Superior temporal gyrus (tissue), 1 donor: ENCODE results near the gene ZSCAN5A.
"Not testable (repeated sequence)": the region's sequence is repeated elsewhere in the genome, so short reads cannot be mapped to it uniquely, and the experiment has no call there.

ENCODE experiments used
- DNase-seq: peaks from one replicate; pipeline ENCODE4 v3.0.0-alpha.2; 2016; ENCODE audit errors: extremely low spot score

The ZSCAN5A gene, protein sequence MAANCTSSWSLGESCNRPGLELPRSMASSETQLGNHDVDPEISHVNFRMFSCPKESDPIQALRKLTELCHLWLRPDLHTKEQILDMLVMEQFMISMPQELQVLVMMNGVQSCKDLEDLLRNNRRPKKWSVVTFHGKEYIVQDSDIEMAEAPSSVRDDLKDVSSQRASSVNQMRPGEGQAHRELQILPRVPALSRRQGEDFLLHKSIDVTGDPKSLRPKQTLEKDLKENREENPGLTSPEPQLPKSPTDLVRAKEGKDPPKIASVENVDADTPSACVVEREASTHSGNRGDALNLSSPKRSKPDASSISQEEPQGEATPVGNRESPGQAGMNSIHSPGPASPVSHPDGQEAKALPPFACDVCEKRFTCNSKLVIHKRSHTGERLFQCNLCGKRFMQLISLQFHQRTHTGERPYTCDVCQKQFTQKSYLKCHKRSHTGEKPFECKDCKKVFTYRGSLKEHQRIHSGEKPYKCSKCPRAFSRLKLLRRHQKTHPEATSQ

DNA sequence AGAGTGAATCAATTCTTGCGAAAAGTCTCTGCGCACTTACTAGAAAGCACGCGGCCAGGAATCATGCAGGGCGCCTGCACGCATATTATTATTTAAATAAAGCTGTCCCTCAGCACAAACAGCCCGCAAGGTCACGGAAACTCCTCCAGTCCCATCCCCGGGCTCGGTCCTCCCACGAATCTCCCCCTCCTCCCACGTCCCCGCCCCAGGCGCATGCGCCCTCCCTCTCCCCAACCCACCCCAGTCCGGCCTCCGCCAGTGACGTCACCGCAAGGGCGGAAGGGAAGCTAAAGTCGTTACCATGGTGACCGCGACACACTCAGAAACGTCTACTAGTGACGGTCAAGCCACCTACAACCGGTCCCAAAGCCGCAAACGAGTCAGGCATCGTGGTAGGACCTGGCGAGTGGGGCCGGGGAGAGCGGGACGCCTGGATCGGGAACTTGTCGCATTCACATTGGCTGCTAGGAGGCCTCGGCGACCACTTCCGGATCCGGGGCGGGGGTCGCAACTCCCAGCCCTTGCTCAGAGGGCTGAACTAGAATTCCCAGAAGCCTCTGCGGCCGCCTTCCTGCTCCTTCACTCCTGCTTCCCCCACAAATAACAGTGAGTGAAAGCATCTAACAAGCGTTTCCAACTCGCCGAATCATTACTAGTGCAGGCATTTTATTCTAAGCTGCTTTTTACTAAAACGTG lies at the start of gene ZSCAN5A:
Gene ZSCAN5A, minus strand, starts transcription at position 459 of the 696 bp plus-strand sequence. CDS start 89,793 bp downstream, outside the sequence.
- DNase-seq: peak; percentile 98

DNA sequence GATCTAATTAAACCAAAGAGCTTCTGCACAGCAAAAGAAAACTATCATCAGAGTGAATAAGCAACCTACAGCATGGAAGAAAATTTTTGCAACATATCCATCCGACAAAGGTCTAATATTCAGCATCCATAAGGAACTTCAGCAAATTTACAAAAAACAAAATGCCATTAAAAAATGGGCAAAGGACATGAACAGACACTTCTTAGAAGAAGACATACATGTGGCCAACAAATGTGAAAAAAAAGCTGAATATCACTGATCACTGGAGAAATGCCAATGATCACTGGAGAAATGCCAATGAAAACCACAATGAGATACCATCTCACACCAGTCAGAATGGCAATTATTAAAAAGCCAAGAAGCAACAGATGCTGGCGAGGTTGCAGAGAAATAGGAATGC lies 46.2 kb upstream of the ZSCAN5A start:
- no peak for DNase-seq

DNA sequence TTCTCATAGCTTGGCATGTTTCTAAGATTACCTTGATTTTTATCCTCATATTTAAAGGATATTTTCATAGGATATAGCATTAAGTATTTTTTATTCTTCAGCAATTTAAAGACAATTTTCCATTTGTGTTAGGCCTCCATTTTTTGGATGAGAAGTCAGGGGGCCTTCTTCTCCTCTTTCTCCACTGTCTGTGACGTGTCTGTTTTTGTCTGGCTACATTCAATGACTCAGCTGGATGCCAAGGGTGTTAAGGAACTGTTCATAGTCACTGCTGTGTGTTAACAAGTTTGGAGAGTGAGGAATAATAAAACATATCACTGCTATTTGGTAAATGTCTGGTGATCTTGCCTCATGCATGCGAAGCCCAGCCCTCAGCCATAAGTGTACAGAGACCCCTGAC lies 42.3 kb upstream of the ZSCAN5A start:
- DNase-seq: no peak

GRCh38 chr19:56355517-56355916 lies 40.9 kb upstream of the ZSCAN5A start:
- DNase-seq: no peak

DNA sequence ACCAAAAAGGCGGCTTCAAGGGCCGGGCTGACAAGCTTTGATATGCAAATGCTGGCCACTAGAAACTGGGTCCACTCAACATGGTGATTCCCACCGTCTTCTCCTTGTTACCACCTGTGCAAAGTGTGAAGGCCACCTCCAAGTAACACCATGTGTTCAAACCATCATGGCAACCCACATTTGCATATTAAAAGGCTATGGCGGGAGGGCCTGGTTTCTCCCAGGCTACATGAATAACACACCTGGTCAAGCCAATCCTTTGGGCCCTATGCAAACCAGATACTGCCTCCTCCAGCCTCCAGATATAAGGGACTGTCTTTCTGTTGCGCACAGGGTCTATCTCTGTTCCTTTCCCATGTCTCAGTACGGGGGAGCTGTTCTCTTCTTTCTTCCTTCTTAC lies 36.6 kb upstream of the ZSCAN5A start:
- no peak for DNase-seq

DNA sequence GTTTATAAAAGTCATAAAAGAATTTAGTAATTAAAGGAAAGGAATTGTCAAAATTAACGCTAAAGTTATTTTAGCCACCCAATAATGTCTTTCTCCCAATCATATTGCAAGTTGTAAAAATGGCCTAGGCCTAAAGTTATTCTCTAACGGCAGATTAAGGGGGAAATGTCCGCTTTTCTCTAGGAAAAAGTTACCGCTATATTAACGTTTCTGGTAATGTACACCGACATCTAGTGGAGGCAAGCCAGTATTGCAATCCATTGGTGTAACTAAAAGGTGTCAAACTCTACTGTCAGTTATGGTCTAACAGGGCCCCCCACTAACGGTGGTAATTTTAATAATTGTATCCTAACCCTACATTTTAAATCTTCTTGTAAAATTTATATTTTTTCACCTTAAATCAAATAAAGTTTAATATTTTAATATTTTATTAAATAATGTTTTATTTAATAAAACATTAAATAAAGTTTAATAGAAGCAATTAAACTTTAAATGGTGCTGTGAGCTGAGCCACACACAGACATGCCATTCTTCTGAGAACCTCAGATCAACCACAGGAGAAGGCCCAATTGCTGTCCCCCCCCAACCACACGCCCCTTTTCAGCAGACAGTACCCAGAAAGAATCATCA lies 35.9 kb upstream of the ZSCAN5A start:
- peak; percentile 18 for DNase-seq

DNA sequence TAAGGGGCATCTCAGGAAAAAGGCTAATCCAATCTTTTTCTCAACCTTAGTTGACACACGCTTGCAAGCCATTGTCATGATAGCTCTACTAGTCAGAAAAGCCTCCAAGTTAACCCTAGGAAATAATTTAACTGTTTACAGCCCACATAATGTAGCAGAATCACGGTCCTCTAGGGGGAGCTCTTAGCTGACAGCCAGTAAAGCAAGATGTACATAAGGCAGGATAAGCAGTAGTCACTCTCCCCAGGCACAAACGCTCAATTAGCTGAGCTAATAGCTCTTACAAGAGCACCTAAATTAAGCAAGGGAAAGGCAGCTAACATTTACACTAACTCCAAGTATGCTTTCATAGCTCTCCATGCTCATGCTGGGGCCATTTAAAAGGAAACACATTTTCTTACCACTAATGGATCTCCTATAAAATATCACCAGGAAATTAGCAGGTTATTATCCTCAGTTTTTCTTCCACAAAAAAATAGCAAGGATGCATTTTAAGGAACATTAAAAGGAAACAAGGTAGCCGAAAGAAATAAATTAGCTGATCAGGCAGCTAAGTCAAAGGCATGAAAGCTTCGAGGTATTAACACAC lies 33.7 kb upstream of the ZSCAN5A start:
- no peak for DNase-seq

DNA sequence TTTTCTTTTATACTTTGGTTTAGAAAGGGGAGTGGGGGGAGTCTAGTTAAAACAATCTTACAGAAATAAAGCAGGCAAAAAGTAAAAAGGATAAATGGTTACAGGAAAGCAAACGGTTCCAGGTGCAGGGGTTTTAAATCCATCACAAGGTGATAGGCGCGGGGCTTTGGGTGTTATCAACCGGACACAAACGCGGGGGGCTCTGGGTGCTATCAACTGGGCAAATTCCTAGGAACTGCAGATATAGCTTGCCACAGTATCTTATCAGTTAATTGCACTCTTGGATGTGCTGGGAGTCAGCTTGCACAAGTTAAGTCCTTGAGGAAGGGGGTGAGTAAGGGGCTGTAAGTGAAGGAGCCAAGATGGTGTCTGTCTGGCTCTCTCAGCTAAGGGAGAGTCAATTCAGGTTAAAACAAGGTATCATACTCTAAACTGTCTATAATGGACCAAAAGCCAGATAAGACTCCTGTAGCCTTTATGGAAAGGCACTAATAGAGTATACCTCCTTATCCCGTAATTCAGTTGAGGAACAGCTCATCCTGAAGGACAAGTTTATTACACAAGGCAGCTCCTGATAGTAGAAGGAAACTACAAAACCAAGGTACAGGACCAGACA lies 32.6 kb upstream of the ZSCAN5A start:
- DNase-seq: no peak

DNA sequence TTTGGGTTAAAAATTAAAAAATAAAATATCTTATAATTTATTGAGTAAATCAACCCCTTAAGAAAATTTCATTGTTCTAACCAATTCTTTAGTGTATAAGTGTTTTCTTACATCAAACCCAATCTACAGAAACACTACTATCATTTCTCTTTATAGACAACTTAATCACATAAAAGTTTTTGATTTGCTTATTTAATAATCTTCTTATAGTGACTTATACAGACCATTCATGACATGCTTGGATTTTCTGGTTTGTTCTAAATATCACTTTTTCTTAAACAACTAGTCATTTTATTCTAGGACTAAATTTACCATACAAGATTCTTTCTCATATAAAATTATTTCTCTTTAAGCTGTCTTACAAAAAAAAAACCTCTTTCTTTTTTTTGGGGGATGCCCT lies 27.3 kb upstream of the ZSCAN5A start:
- no peak for DNase-seq

DNA sequence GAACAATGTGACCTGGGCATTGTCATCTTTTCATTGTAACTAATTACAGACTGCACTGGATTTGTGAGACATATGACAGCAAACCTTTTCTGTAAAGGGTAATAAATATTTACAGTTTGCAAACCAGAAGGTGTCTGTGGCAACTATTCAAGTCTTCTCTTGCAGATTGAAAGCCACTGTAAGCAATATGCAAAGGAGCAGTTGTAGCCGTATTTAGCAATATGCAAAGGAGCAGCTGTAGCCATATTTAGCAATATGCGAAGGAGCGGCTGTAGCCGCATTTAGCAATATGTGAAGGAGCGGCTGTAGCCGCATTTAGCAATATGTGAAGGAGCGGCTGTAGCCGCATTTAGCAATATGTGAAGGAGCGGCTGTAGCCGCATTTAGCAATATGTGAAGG lies 24.4 kb upstream of the ZSCAN5A start:
- not testable (repeated sequence) for DNase-seq

GRCh38 chr19:56337077-56337476 lies 22.4 kb upstream of the ZSCAN5A start:
- DNase-seq: not testable (repeated sequence)

GRCh38 chr19:56335371-56335770 lies 20.7 kb upstream of the ZSCAN5A start:
- DNase-seq: not testable (repeated sequence)

- no peak for DNase-seq
These were observed 18.9 kb upstream of the ZSCAN5A start for GRCh38 chr19:56333506-56333905.

GRCh38 chr19:56332695-56333094 lies 18.1 kb upstream of the ZSCAN5A start:
- DNase-seq: no peak

- DNase-seq: no peak
These were observed 9.8 kb upstream of the ZSCAN5A start for GRCh38 chr19:56324436-56324835.

GRCh38 chr19:56321989-56322440 lies 7.4 kb upstream of the ZSCAN5A start:
- no peak for DNase-seq

GRCh38 chr19:56321254-56321988 lies 6.8 kb upstream of the ZSCAN5A start:
- DNase-seq: no peak

DNA sequence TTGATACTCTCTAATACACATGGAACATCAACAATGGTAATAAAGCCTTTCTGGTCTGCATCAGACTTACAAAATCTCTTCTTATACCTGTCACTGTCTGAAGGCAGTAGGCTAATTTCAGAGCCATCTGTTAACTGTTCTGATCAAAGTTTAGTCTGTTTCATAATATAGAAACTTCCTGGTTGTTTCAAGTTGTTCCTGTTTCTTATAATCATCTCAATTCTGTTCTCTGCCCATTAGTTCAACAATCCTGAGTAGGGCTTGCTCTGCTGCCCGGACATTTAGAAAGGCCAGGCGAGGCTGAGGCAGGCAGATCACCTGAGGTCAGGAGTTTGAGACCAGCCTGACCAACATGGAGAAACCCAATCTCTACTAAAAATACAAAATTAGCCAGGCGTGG lies 5.4 kb upstream of the ZSCAN5A start:
- no peak for DNase-seq

GRCh38 chr19:56317749-56318148 lies 3.1 kb upstream of the ZSCAN5A start:
- DNase-seq: no peak

DNA sequence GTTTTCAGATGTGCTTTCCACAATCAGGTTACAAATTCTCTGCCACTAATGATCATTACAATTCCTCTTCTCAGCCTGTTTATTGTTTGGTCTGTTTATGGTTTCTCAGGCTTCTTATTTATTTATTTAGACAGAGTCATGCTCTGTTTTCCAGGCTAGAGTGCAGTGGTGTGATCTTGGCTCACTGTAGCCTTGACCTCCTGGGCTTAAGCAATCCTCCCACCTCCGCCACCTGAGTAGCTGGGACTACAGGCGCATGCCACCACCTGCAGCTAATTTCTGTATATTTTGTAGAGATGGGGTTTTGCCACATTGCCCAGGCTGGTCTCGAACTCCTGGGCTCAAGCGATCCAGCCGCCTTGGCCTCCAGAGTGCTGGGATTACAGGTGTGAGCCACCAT lies 2.1 kb upstream of the ZSCAN5A start:
- DNase-seq: no peak
